ENCODE data around the gene NAT14. TPM values are rescaled to one million over a fixed set of nuclear protein-coding genes. Genes with fewer than 3 reads are reported as not detected.

The NAT14 gene
- total RNA-seq, 1 donor from 2014 or later, result 37.7 TPM

DNA sequence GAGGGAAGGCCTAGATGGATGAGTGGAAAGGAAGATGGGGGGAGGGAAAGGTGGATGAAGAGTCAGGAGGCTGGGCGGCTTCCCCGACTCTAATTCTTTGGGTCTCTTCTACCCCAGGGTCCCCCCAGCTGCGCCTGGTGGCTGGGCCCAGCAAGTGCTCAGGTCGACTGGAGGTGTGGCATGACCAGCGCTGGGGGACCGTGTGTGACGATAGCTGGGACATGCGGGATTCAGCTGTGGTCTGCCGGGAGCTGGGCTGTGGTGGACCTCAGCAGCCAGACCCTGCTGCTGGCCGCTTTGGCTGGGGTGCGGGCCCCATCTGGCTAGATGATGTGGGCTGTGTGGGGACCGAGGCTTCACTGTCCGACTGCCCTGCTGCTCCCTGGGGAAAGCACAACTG lies 12.8 kb downstream of the NAT14 start:
- Mint-ChIP-seq H3K4me1 (ENCODE audit: unreplicated experiment) (no peaks in the 10 kb centered on the region), H3K9me3 (ENCODE audit: unreplicated experiment) (no peaks in the 10 kb centered on the region), H3K27me3 (ENCODE audit: unreplicated experiment) (peaks cover 4% of the 10 kb centered on the region), H3K36me3 (ENCODE audit: low read depth, unreplicated experiment) (peaks cover 11% of the 10 kb centered on the region), H3K4me3 (ENCODE audit: unreplicated experiment) (no peak overlapping the region), H3K27ac (ENCODE audit: unreplicated experiment) (no peak overlapping the region)
- DNase-seq (ENCODE audit: low spot score), result no peak
- TF ChIP-seq, protein P1, sequence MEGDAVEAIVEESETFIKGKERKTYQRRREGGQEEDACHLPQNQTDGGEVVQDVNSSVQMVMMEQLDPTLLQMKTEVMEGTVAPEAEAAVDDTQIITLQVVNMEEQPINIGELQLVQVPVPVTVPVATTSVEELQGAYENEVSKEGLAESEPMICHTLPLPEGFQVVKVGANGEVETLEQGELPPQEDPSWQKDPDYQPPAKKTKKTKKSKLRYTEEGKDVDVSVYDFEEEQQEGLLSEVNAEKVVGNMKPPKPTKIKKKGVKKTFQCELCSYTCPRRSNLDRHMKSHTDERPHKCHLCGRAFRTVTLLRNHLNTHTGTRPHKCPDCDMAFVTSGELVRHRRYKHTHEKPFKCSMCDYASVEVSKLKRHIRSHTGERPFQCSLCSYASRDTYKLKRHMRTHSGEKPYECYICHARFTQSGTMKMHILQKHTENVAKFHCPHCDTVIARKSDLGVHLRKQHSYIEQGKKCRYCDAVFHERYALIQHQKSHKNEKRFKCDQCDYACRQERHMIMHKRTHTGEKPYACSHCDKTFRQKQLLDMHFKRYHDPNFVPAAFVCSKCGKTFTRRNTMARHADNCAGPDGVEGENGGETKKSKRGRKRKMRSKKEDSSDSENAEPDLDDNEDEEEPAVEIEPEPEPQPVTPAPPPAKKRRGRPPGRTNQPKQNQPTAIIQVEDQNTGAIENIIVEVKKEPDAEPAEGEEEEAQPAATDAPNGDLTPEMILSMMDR (IDR thresholded peaks at IDR 0.05; ENCODE audit: unreplicated experiment), result no peak

DNA sequence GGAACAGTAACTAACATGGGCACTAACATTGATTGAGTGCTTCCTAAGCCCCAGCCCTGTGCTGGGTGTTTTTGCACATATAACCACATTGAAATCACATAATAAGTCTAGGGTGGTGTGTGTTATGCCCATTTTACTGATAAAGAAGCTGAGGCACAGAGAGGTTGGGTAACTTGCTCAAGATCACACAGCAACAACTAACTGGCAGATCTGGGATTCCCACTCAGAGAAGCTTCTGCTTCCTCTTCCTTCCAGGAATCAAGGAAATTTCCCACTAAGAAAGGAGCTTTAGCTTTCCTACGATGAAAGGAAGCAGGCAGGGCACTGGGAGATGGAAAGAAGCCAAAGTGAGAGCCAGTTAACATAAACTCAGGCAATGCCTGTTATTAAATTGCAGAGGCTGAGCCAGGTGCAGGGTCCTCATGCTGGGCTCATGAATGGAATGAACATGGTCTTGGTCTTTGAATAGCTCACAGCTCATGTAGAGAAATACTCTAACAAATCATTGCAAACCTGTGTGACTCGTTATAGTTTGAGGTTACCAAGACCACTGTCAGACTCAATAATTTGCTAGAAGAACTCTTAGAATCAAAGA lies 13.4 kb downstream of the NAT14 start:
- TF ChIP-seq, protein P1 (IDR thresholded peaks at IDR 0.05; ENCODE audit: unreplicated experiment), result no peak
- Mint-ChIP-seq H3K9me3 (ENCODE audit: unreplicated experiment) (no peaks in the 10 kb centered on the region), H3K27me3 (ENCODE audit: unreplicated experiment) (peaks cover 4% of the 10 kb centered on the region), H3K27ac (ENCODE audit: unreplicated experiment) (no peak overlapping the region), H3K36me3 (ENCODE audit: low read depth, unreplicated experiment) (peaks cover 11% of the 10 kb centered on the region), H3K4me1 (ENCODE audit: unreplicated experiment) (no peaks in the 10 kb centered on the region), H3K4me3 (ENCODE audit: unreplicated experiment) (no peak overlapping the region)
- DNase-seq (ENCODE audit: low spot score), result no peak

- no peak overlapping the region for H3K27ac Mint-ChIP-seq (ENCODE audit: unreplicated experiment)
- no peak for DNase-seq (ENCODE audit: low spot score)
- no peaks in the 10 kb centered on the region for H3K4me1 Mint-ChIP-seq (ENCODE audit: unreplicated experiment)
- no peak overlapping the region for H3K4me3 Mint-ChIP-seq (ENCODE audit: unreplicated experiment)
- TF ChIP-seq, protein P1 (IDR thresholded peaks at IDR 0.05; ENCODE audit: unreplicated experiment), result no peak
- peaks cover 4% of the 10 kb centered on the region for H3K27me3 Mint-ChIP-seq (ENCODE audit: unreplicated experiment)
- peaks cover 11% of the 10 kb centered on the region for H3K36me3 Mint-ChIP-seq (ENCODE audit: low read depth, unreplicated experiment)
- H3K9me3 Mint-ChIP-seq (ENCODE audit: unreplicated experiment), result no peaks in the 10 kb centered on the region
Measured at GRCh38 chr19:55500368-55500952, 15.5 kb downstream of the NAT14 start.

GRCh38 chr19:55502197-55502952 lies 17.4 kb downstream of the NAT14 start:
- Mint-ChIP-seq H3K36me3 (ENCODE audit: low read depth, unreplicated experiment) (peaks cover 11% of the 10 kb centered on the region), H3K27me3 (ENCODE audit: unreplicated experiment) (peaks cover 4% of the 10 kb centered on the region), H3K4me3 (ENCODE audit: unreplicated experiment) (no peak overlapping the region), H3K27ac (ENCODE audit: unreplicated experiment) (no peak overlapping the region), H3K4me1 (ENCODE audit: unreplicated experiment) (no peaks in the 10 kb centered on the region), H3K9me3 (ENCODE audit: unreplicated experiment) (no peaks in the 10 kb centered on the region)
- DNase-seq (ENCODE audit: low spot score), result no peak
- TF ChIP-seq, protein P1 (IDR thresholded peaks at IDR 0.05; ENCODE audit: unreplicated experiment), result no peak

GRCh38 chr19:55503157-55503501 lies 18.1 kb downstream of the NAT14 start:
- Mint-ChIP-seq H3K27me3 (ENCODE audit: unreplicated experiment) (peaks cover 4% of the 10 kb centered on the region), H3K4me3 (ENCODE audit: unreplicated experiment) (peak overlapping the region; percentile 24), H3K4me1 (ENCODE audit: unreplicated experiment) (no peaks in the 10 kb centered on the region), H3K9me3 (ENCODE audit: unreplicated experiment) (no peaks in the 10 kb centered on the region), H3K36me3 (ENCODE audit: low read depth, unreplicated experiment) (peaks cover 11% of the 10 kb centered on the region), H3K27ac (ENCODE audit: unreplicated experiment) (no peak overlapping the region)
- DNase-seq (ENCODE audit: low spot score), result no peak
- TF ChIP-seq, protein P1 (IDR thresholded peaks at IDR 0.05; ENCODE audit: unreplicated experiment), result no peak

Data from endothelial cell (in vitro differentiated cells).